ENCODE measurements around the gene LRR1. TPM values are rescaled to one million over a fixed set of nuclear protein-coding genes. Genes with fewer than 3 reads are reported as not detected.

LRR1 gene
- total RNA-seq, 1 donor from 2014 or later, result 3.7 TPM

DNA sequence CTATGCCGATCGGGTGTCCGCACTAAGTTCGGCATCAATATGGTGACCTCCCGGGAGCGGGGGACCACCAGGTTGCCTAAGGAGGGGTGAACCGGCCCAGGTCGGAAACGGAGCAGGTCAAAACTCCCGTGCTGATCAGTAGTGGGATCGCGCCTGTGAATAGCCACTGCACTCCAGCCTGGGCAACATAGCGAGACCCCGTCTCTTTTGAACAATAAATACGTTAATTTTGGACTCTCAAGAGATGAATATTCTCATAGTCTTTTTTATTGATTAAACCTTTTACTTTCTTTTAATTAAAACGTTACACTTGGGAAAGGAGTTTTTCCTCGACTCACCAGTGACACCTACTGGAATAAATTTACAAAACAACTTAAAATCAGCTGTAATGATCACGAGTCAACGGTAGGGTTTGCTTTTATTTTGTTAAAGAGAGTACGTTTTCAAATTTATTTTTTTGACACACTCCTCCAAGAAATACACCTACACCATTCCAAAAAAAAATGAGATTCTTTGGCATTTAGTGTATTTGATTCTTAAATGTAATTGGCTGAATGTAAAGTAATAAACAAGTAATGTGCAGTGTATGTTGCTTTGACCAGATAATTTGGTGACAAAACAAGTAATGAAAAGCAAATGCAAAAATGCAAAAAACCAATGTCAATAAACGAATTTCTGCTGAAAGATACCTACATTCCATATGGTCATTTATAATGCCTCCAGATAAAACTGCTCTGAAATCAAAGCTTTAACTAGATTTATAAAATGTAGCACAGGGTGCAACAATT is 11.9 kb upstream of the LRR1 start:
- Histone ChIP-seq H3K27me3 (no peaks in the 10 kb centered on the region), H3K27ac (peak overlapping the region; percentile 80), H3K9me3 (no peaks in the 10 kb centered on the region), H3K36me3 (peaks cover 0 to 27% of the 10 kb centered on the region in 2 donors), H3K4me1 (peaks cover 29% of the 10 kb centered on the region), H3K4me3 (peak overlapping the region; percentile 67 to 77)
- no peak for DNase-seq (ENCODE audit: extremely low spot score in 2 of 2)
- intact Hi-C loops (cut with DNase I), result no loop called here
- no peak for TF ChIP-seq POLR2A (IDR thresholded peaks at IDR 0.05)
- TF ChIP-seq, protein P1, sequence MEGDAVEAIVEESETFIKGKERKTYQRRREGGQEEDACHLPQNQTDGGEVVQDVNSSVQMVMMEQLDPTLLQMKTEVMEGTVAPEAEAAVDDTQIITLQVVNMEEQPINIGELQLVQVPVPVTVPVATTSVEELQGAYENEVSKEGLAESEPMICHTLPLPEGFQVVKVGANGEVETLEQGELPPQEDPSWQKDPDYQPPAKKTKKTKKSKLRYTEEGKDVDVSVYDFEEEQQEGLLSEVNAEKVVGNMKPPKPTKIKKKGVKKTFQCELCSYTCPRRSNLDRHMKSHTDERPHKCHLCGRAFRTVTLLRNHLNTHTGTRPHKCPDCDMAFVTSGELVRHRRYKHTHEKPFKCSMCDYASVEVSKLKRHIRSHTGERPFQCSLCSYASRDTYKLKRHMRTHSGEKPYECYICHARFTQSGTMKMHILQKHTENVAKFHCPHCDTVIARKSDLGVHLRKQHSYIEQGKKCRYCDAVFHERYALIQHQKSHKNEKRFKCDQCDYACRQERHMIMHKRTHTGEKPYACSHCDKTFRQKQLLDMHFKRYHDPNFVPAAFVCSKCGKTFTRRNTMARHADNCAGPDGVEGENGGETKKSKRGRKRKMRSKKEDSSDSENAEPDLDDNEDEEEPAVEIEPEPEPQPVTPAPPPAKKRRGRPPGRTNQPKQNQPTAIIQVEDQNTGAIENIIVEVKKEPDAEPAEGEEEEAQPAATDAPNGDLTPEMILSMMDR (IDR thresholded peaks at IDR 0.05), result peak; percentile 39 to 79 (median 39)
- peak in 1 of 2 donors; percentile 49 for TF ChIP-seq POLR2AphosphoS5 (IDR thresholded peaks at IDR 0.05; ENCODE audit: insufficient read depth in 1 of 2, low read depth in 1 of 2)

DNA sequence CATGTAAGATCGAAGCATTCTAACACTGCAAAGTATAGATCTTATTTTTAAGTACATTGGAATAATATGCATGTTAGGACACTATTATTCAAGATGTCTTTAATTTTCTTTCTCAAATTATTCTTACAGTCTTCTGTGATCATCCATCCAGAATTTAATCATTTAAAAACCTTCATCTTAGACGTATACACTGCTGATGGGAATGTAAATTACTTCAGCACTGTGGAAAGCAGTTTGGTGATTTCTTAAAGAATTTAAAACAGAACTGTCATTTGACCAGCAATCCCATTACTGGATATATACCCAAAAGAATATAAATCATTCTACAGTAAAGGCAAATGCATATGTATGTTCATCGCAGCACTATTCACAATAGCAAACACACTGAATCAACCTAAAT is 9.4 kb upstream of the LRR1 start:
- intact Hi-C loops (cut with DNase I), result no loop called here

DNA sequence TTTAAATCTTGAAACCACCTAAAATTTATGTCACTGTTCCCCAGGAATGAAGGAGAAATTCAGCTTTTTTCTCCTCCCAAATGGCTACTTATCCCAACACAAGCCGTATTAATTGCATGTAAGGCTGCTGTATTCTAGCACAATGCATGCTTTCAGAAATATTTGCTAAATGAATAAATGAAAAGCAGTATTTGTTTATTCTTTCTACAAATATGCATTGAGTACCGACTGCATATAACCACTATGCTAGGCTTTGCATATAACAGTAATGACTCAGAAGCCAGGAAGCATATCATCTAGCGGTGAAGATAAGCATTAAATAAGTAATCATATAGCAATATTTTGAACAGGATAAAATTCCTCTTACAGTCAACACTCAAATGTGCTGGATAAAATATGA is 5.7 kb upstream of the LRR1 start:
- Histone ChIP-seq H3K4me1 (peaks cover 13% of the 10 kb centered on the region), H3K36me3 (no peaks in the 10 kb centered on the region), H3K27ac (no peak overlapping the region), H3K27me3 (no peaks in the 10 kb centered on the region), H3K4me3 (no peak overlapping the region), H3K9me3 (no peaks in the 10 kb centered on the region)
- no peak for TF ChIP-seq POLR2A (IDR thresholded peaks at IDR 0.05)
- TF ChIP-seq POLR2AphosphoS5 (IDR thresholded peaks at IDR 0.05; ENCODE audit: insufficient read depth in 1 of 2, low read depth in 1 of 2), result no peak
- TF ChIP-seq, protein P1 (IDR thresholded peaks at IDR 0.05), result no peak
- no peak for DNase-seq (ENCODE audit: extremely low spot score in 2 of 2)
- intact Hi-C loops (cut with DNase I), result no loop called here

More for the DNA sequence above, 9.4 kb upstream of the LRR1 start:
- no peak overlapping the region for H3K27ac ChIP-seq
- no peak overlapping the region for H3K4me3 ChIP-seq
- TF ChIP-seq POLR2AphosphoS5 (IDR thresholded peaks at IDR 0.05; ENCODE audit: insufficient read depth in 1 of 2, low read depth in 1 of 2) (no peak), POLR2A (IDR thresholded peaks at IDR 0.05) (no peak)
- TF ChIP-seq, protein P1 (IDR thresholded peaks at IDR 0.05), result no peak
- H3K4me1 ChIP-seq, result peaks cover 10% of the 10 kb centered on the region
- H3K9me3 ChIP-seq, result no peaks in the 10 kb centered on the region
- DNase-seq (ENCODE audit: extremely low spot score in 2 of 2), result no peak
- no peaks in the 10 kb centered on the region for H3K27me3 ChIP-seq
- H3K36me3 ChIP-seq, result peaks cover 0 to 4% of the 10 kb centered on the region in 2 donors

DNA sequence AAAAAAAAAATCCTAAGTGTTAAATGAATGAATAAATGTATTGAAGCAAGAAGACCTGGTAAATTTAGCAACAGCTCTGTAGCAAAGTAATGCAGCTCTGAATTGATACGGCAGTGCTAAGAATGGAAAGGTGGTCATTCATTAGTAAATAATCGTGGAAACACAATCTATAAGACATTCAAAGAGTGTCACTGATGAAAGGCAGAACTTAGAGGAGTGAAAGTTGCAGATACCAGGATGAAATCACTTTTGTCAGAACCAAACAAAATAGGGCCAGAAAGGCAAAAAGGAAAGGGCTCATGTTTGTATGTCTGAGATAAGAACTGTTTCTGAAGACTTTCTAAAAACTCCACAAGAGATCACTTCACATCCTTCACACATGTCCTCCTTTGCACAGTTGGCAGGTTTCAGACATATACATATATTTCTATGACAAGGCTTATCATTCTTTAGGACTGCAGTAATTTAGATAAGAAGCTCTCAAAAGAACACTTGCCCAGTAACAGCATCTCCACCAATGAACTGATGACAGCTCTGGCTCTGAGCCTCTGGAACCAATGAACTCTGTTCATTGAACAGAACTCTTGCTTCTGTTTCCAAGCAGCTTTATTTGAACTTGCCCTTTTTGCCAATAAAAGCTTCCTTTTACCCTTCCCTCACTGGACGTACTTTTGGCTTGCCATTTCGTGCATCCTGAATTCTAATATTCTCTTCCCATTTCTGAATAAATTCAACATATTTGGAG is 4.2 kb upstream of the LRR1 start:
- DNase-seq (ENCODE audit: extremely low spot score in 2 of 2), result peak in 1 of 2 donors; percentile 6
- H3K36me3 ChIP-seq, result no peaks in the 10 kb centered on the region
- H3K4me1 ChIP-seq, result peaks cover 13% of the 10 kb centered on the region
- intact Hi-C loops (cut with DNase I), result no loop called here
- no peak overlapping the region for H3K27ac ChIP-seq
- H3K4me3 ChIP-seq, result no peak overlapping the region
- H3K27me3 ChIP-seq, result no peaks in the 10 kb centered on the region
- no peaks in the 10 kb centered on the region for H3K9me3 ChIP-seq
- TF ChIP-seq, protein P1 (IDR thresholded peaks at IDR 0.05), result no peak
- TF ChIP-seq POLR2A (IDR thresholded peaks at IDR 0.05), result no peak
- no peak for TF ChIP-seq POLR2AphosphoS5 (IDR thresholded peaks at IDR 0.05; ENCODE audit: insufficient read depth in 1 of 2, low read depth in 1 of 2)

DNA sequence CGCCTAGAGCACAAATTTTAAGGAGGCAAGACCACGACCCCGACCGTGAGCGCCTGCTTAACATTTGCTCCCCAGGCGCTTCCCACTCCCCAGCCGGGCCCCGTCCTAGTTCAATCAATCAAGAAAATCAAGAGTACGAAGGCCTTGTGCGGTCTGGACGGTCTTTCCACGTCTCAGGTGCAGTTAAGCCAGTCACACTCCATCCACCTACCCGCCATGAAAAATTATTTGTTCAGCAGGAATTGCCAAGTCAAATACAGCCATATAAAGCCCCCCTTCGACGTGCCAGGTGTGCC is 603 bp upstream of the LRR1 start:
- intact Hi-C loops (cut with DNase I), result no loop called here

More for the DNA sequence above, 603 bp upstream of the LRR1 start:
- Histone ChIP-seq H3K27me3 (no peaks in the 10 kb centered on the region), H3K36me3 (no peaks in the 10 kb centered on the region), H3K27ac (peak overlapping the region; percentile 94), H3K4me1 (peaks cover 13% of the 10 kb centered on the region), H3K9me3 (no peaks in the 10 kb centered on the region), H3K4me3 (peak overlapping the region; percentile 83 to 95)
- TF ChIP-seq POLR2A (IDR thresholded peaks at IDR 0.05), result no peak
- TF ChIP-seq POLR2AphosphoS5 (IDR thresholded peaks at IDR 0.05; ENCODE audit: insufficient read depth in 1 of 2, low read depth in 1 of 2), result no peak
- TF ChIP-seq, protein P1 (IDR thresholded peaks at IDR 0.05), result no peak
- DNase-seq (ENCODE audit: extremely low spot score in 2 of 2), result peak in 1 of 2 donors; percentile 67

Measured in vagina (tissue), 2 donors.